ENCODE results near the gene ESAM.

ESAM gene

DNA sequence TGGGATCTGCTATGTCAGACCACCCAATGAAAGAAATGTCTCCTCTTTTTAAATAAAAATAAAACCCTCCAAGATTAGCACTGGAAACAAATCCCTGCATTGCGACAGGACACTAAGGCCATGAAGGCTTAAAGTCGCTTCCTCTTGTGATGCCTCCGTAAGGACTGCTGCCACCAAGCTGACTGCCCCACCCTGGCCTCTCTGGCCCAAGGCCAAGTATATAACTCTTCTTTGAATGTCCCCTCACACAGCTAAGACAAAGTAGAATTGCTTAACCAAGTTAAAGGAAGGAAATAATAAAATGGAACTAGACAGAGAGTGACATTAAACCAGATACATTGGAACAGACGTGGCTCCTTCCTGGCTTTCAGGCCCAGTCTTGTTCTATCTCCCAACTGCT lies 29.9 kb downstream of the ESAM start:
- DNase-seq (ENCODE audit: low spot score): no peak

GRCh38 chr11:124729571-124729970 lies 32.5 kb downstream of the ESAM start:
- no peak for DNase-seq (ENCODE audit: low spot score)

GRCh38 chr11:124728134-124728533 lies 34.0 kb downstream of the ESAM start:
- DNase-seq (ENCODE audit: low spot score): no peak

- DNase-seq (ENCODE audit: low spot score): no peak
These were observed 34.6 kb downstream of the ESAM start for GRCh38 chr11:124727474-124727873.

- no peak for DNase-seq (ENCODE audit: low spot score)
These were observed 36.4 kb downstream of the ESAM start for GRCh38 chr11:124725719-124726105.

DNA sequence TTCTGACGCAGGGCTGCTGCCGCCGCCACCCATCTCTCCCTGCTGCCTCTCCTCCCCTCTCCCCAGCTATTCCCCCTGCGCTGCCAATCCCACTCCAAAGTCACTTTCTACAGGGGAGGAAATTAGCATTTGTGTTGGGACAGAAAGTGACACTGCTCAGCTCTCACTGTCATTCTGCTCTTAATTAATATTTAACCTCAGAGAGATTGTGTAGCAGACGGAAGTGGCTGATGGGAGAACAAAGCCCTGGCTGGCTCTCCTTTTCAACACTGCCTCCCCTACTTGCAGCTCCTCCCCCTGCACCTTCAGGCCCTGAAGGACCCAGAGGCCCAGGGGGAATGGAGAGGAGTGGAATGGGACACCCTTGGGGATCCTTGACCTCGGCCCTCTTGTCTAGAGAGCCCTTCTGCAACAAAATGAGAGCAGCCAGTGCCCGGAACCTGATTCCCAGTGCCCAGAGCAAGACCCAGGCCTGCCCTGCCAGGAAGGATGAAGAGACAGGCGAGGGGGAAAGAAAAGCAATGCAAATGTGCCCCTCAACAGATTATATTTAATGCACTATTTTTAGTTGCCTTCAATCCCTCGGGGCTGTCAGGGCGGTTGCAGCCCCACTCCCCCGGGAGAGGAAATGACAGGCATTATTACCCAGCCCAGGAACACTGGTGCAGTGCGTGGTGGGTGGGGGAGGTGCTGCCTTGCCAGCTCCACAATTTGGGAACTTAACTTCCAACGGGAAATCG lies 36.9 kb downstream of the ESAM start:
- DNase-seq (ENCODE audit: low spot score): no peak

DNA sequence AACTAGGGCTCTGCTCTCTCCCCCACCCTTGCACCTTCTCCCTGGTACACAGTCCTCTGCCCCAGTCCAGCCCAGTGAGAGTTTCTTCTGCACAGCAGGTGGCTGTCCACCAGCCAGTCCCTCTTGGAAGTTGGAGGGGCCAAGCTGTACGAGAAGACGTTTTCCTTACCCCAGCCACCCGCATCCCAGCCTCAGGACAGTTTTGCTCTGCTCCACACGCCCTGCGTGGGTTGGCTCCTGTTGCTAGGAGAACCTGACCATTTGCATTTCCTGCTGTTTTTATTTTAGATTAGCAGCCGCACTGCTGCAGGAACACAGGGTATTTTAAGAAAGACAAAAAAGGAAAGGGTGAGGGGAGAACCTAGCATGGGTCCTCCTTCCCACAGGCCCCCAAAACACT lies 39.9 kb downstream of the ESAM start:
- DNase-seq (ENCODE audit: low spot score): no peak

- no peak for DNase-seq (ENCODE audit: low spot score)
These were observed 42.6 kb downstream of the ESAM start for GRCh38 chr11:124719534-124719933.

GRCh38 chr11:124718801-124719200 lies 43.3 kb downstream of the ESAM start:
- no peak for DNase-seq (ENCODE audit: low spot score)

- peak; percentile 41 for DNase-seq (ENCODE audit: low spot score)
These were observed 44.1 kb downstream of the ESAM start for GRCh38 chr11:124717786-124718651.

DNA sequence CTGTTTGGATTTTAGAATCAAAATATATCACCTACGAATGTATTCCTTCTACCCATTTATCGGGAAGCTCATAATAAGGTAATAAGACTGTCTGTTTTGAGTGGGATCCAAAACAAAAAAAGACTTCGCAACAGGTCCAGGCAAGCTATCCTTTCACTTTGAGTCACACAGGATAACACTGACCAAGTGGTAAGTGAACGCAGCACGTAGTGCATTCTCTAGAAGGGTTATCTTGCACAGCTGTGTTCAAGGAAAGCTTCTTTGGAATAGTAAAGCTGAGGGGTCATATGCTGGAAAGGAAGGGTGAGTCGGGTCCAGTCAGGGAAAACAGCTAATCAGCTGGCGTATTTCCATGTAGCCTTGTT lies 44.7 kb downstream of the ESAM start:
- no peak for DNase-seq (ENCODE audit: low spot score)

DNA sequence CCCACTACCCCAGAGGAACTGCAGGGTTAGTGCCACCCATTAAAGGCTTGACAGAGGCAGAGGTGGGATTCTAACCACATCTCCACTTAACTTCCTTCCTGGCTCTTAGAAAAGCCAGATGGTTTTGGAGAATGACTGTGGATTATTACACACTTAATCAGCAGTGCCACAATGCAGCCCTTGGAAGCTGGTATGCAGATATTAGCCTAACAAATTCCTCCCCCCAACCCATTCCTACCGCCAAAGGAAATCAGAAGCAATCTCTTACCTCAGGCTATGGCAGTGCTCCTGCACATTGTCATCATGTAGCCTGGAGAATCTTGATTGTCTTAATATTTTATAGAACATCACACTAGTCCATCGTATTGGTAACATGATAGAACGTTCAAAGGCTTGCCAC lies 45.5 kb downstream of the ESAM start:
- DNase-seq (ENCODE audit: low spot score): no peak

DNA sequence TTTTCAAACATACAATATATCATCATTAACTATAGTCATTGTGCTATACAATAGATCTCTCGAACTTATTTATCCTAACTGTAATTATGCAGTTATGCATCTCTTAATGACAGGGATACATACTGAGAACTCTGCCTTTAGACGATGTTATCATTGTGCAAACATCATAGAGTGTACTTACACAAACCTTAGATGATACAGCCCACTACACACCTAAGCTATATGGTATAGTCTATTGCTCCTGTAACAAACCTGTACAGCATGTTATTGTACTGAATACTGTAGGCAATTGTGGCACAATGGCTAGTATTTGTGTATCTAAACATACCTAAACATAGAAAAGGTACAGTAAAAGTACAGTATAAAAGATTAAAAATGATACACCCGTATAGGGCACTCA lies 49.7 kb downstream of the ESAM start:
- DNase-seq (ENCODE audit: low spot score): no peak

GRCh38 chr11:124707829-124708228 lies 54.3 kb downstream of the ESAM start:
- DNase-seq (ENCODE audit: low spot score): no peak

Data from LoVo (cell line).